ENCODE data around the gene SUMO2.

DNA sequence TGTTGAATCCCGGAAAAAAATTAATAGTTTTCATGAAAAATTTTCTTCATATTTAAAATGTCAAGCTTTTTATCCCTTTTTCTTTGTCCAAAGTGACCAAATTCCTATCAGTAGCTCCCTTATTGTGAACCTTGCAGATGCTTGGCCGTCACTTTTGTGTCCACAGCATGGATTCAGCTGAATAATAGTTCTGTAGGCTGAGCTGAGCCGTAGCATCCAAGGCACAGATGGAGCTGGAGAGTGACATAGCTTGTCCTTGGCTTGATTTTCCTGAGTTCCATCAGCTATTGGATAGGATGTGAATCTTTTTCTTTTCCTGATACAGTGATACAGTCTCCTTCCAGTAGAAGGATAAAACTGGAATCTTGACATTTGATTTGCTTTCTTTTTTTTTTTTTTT is 26.3 kb upstream of the SUMO2 start:
- TF ChIP-seq, protein P1, sequence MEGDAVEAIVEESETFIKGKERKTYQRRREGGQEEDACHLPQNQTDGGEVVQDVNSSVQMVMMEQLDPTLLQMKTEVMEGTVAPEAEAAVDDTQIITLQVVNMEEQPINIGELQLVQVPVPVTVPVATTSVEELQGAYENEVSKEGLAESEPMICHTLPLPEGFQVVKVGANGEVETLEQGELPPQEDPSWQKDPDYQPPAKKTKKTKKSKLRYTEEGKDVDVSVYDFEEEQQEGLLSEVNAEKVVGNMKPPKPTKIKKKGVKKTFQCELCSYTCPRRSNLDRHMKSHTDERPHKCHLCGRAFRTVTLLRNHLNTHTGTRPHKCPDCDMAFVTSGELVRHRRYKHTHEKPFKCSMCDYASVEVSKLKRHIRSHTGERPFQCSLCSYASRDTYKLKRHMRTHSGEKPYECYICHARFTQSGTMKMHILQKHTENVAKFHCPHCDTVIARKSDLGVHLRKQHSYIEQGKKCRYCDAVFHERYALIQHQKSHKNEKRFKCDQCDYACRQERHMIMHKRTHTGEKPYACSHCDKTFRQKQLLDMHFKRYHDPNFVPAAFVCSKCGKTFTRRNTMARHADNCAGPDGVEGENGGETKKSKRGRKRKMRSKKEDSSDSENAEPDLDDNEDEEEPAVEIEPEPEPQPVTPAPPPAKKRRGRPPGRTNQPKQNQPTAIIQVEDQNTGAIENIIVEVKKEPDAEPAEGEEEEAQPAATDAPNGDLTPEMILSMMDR (IDR thresholded peaks at IDR 0.05; ENCODE audit: poor library complexity): no peak
- TF ChIP-seq EZH2 (IDR thresholded peaks at IDR 0.05; ENCODE audit: borderline replicate concordance): no peak

All from hepatocyte (in vitro differentiated cells).